ENCODE data around the gene FYB1.

Gene FYB1

GRCh38 chr5:39186289-39186688, 33.1 kb downstream of the FYB1 start:
- DNase-seq: peak in 1 of 5 experiments; percentile 70

- DNase-seq: no peak
These were observed 33.6 kb downstream of the FYB1 start for GRCh38 chr5:39185761-39186160.

GRCh38 chr5:39179561-39179960, 39.8 kb downstream of the FYB1 start:
- DNase-seq: peak in 1 of 5 experiments; percentile 25

- DNase-seq: peak in 3 of 5 experiments; percentile 43 to 58 (median 45)
These were observed 40.5 kb downstream of the FYB1 start for GRCh38 chr5:39178861-39179260.

GRCh38 chr5:39178171-39178570, 41.2 kb downstream of the FYB1 start:
- DNase-seq: peak in 1 of 5 experiments; percentile 74

- DNase-seq: peak in 2 of 5 experiments; percentile 46 to 94
These were observed 41.8 kb downstream of the FYB1 start for GRCh38 chr5:39177631-39177964.

GRCh38 chr5:39176759-39177630, 42.4 kb downstream of the FYB1 start:
- peak in 3 of 5 experiments; percentile 49 to 94 (median 68) for DNase-seq

GRCh38 chr5:39175273-39175955, 43.9 kb downstream of the FYB1 start:
- peak in 1 of 5 experiments; percentile 44 for DNase-seq

GRCh38 chr5:39173069-39173468, 46.3 kb downstream of the FYB1 start:
- no peak for DNase-seq

GRCh38 chr5:39172593-39172992, 46.8 kb downstream of the FYB1 start:
- no peak for DNase-seq

GRCh38 chr5:39171647-39172046, 47.7 kb downstream of the FYB1 start:
- no peak for DNase-seq

- no peak for DNase-seq
These were observed 50.3 kb downstream of the FYB1 start for GRCh38 chr5:39169081-39169480.

- DNase-seq: no peak
These were observed 51.4 kb downstream of the FYB1 start for GRCh38 chr5:39167972-39168342.

GRCh38 chr5:39167141-39167971, 52.0 kb downstream of the FYB1 start:
- peak in 1 of 5 experiments; percentile 69 for DNase-seq

GRCh38 chr5:39164529-39165402, 54.6 kb downstream of the FYB1 start:
- peak in 1 of 5 experiments; percentile 90 for DNase-seq

- peak in 2 of 5 experiments; percentile 20 to 76 for DNase-seq
These were observed 55.3 kb downstream of the FYB1 start for GRCh38 chr5:39164016-39164415.

- DNase-seq: no peak
These were observed 57.8 kb downstream of the FYB1 start for GRCh38 chr5:39161578-39161977.

- no peak for DNase-seq
These were observed 58.7 kb downstream of the FYB1 start for GRCh38 chr5:39160576-39161213.

- DNase-seq: no peak
These were observed 59.4 kb downstream of the FYB1 start for GRCh38 chr5:39159811-39160490.

- no peak for DNase-seq
These were observed 60.6 kb downstream of the FYB1 start for GRCh38 chr5:39158786-39159185.

- DNase-seq: no peak
These were observed 61.2 kb downstream of the FYB1 start for GRCh38 chr5:39158127-39158593.
